Measurements from ENCODE around the gene CNKSR1. TPM values are rescaled to one million over a fixed set of nuclear protein-coding genes. Genes with fewer than 3 reads are reported as not detected.

Gene CNKSR1
- total RNA-seq, 2 experiments from 2014 or later = 2.3 to 3.6 TPM

GRCh38 chr1:26169669-26170471 lies 7.4 kb upstream of the CNKSR1 start, which contains the start of gene ZNF593:
TSS of gene ZNF593 (plus strand) at chr1:26169908. CDS start at chr1:26169984, 76 bp downstream.
- peaks cover 12% of the 10 kb centered on the region for H3K4me1 Mint-ChIP-seq (ENCODE audit: low read depth)
- H3K4me3 ChIP-seq (ENCODE audit: low read length) = peak within 1 kb of the TSS; percentile 85
- H3K27me3 ChIP-seq (ENCODE audit: control insufficient read depth in 1 of 2, insufficient read depth in 2 of 2, low read length in 2 of 2) = no peaks in the 10 kb centered on the region
- DNase-seq = peak; percentile 61 to 91 (median 77)
- H3K9me3 ChIP-seq (ENCODE audit: control insufficient read depth in 1 of 2, insufficient read depth in 1 of 2, low read length in 2 of 2) = no peaks in the 10 kb centered on the region
- H3K9me3 Mint-ChIP-seq = no peaks in the 10 kb centered on the region
- H3K4me1 ChIP-seq (ENCODE audit: insufficient read depth, low read length) = peaks cover 26% of the 10 kb centered on the region
- H3K36me3 ChIP-seq (ENCODE audit: insufficient read depth, low read length) = no peaks in the 10 kb centered on the region
- H3K4me3 Mint-ChIP-seq = peak within 1 kb of the TSS; percentile 90
- intact Hi-C loops (cut with DNase I, micrococcal nuclease) = loop anchor here (1.0 to 10.0 kb wide), 6 partner anchors 63 to 225 kb away; partner anchors contain the start of gene CEP85 (in 1 of the 2)
- peak within 1 kb of the TSS; percentile 61 for H3K27ac Mint-ChIP-seq
- no peaks in the 10 kb centered on the region for H3K36me3 Mint-ChIP-seq (ENCODE audit: low read depth)
- peak; percentile 86 for ATAC-seq (ENCODE audit: poor library complexity)
- peak; percentile 90 for TF ChIP-seq CTCF (IDR thresholded peaks at IDR 0.05)
- ChIA-PET CTCF (interaction anchor here (0.6 to 2.9 kb wide), 30 partner anchors 11 to 1888 kb away, joined by 3 to 50 read pairs (median 3); partner anchors contain the start of genes CATSPER4, CD52 and CEP85), POLR2A (interaction anchor here (0.6 to 1.8 kb wide), 10 partner anchors 13 to 262 kb away, joined by 3 to 36 read pairs (median 4); partner anchors contain the start of genes CEP85 and DHDDS)
- H3K27ac ChIP-seq (ENCODE audit: low read depth in 1 of 2, low read length in 2 of 2) = peak within 1 kb of the TSS; percentile 58 to 71
- no peaks in the 10 kb centered on the region for H3K27me3 Mint-ChIP-seq

- Histone ChIP-seq H3K9me3 (ENCODE audit: control insufficient read depth in 1 of 2, insufficient read depth in 1 of 2, low read length in 2 of 2) (no peaks in the 10 kb centered on the region), H3K4me3 (ENCODE audit: low read length) (peak overlapping the region; percentile 85), H3K4me1 (ENCODE audit: insufficient read depth, low read length) (peaks cover 26% of the 10 kb centered on the region), H3K36me3 (ENCODE audit: insufficient read depth, low read length) (no peaks in the 10 kb centered on the region), H3K27ac (ENCODE audit: low read depth in 1 of 2, low read length in 2 of 2) (peak overlapping the region in 1 of 2 donors; percentile 58), H3K27me3 (ENCODE audit: control insufficient read depth in 1 of 2, insufficient read depth in 2 of 2, low read length in 2 of 2) (no peaks in the 10 kb centered on the region)
- CTCF ChIA-PET = interaction anchor here (1.0 to 2.9 kb wide), 11 partner anchors 20 to 209 kb away, joined by 3 to 50 read pairs (median 5); partner anchors contain the start of genes CATSPER4 and CEP85
- Mint-ChIP-seq H3K4me3 (peak overlapping the region; percentile 90), H3K9me3 (no peaks in the 10 kb centered on the region), H3K27me3 (no peaks in the 10 kb centered on the region), H3K36me3 (ENCODE audit: low read depth) (no peaks in the 10 kb centered on the region), H3K4me1 (ENCODE audit: low read depth) (peaks cover 12% of the 10 kb centered on the region), H3K27ac (peak overlapping the region; percentile 61)
- ATAC-seq (ENCODE audit: poor library complexity) = no peak
- intact Hi-C loops (cut with DNase I, micrococcal nuclease) = no loop called here
- no peak for TF ChIP-seq CTCF (IDR thresholded peaks at IDR 0.05)
- POLR2A ChIA-PET = interaction anchor here (1.2 to 1.8 kb wide), 3 partner anchors 44 to 68 kb away, joined by 4 to 36 read pairs (median 6); partner anchors contain the start of gene CEP85
- no peak for DNase-seq
Observed at GRCh38 chr1:26170472-26170821, 6.8 kb upstream of the CNKSR1 start.

GRCh38 chr1:26171084-26172072 lies 5.9 kb upstream of the CNKSR1 start, which contains the start of gene ZNF593OS:
TSS of gene ZNF593OS (minus strand) at chr1:26171832. CDS start at chr1:26171661, 171 bp downstream.
- Mint-ChIP-seq H3K4me3 (peak within 1 kb of the TSS; percentile 90), H3K27ac (peak within 1 kb of the TSS; percentile 61), H3K9me3 (no peaks in the 10 kb centered on the region), H3K36me3 (ENCODE audit: low read depth) (no peaks in the 10 kb centered on the region), H3K4me1 (ENCODE audit: low read depth) (peaks cover 12% of the 10 kb centered on the region), H3K27me3 (no peaks in the 10 kb centered on the region)
- CTCF ChIA-PET = interaction anchor here (0.8 to 3.2 kb wide), 3 partner anchors 63 to 66 kb away, joined by 4 to 50 read pairs (median 13); partner anchors contain the start of gene CEP85
- H3K27me3 ChIP-seq (ENCODE audit: control insufficient read depth in 1 of 2, insufficient read depth in 2 of 2, low read length in 2 of 2) = no peaks in the 10 kb centered on the region
- no peaks in the 10 kb centered on the region for H3K36me3 ChIP-seq (ENCODE audit: insufficient read depth, low read length)
- POLR2A ChIA-PET = interaction anchor here (1.2 to 1.8 kb wide), 2 partner anchors 63 to 67 kb away, joined by 4 to 7 read pairs; partner anchors contain the start of gene CEP85
- H3K9me3 ChIP-seq (ENCODE audit: control insufficient read depth in 1 of 2, insufficient read depth in 1 of 2, low read length in 2 of 2) = no peaks in the 10 kb centered on the region
- H3K4me3 ChIP-seq (ENCODE audit: low read length) = peak within 1 kb of the TSS; percentile 85
- ATAC-seq (ENCODE audit: poor library complexity) = no peak
- DNase-seq = no peak
- no peak for TF ChIP-seq CTCF (IDR thresholded peaks at IDR 0.05)
- H3K27ac ChIP-seq (ENCODE audit: low read depth in 1 of 2, low read length in 2 of 2) = no peak within 1 kb of the TSS
- peaks cover 26% of the 10 kb centered on the region for H3K4me1 ChIP-seq (ENCODE audit: insufficient read depth, low read length)
- intact Hi-C loops (cut with DNase I, micrococcal nuclease) = no loop called here
